OCI-LY7 (cell line): ENCODE results near the gene NXF1. TPM values are rescaled to one million over a fixed set of nuclear protein-coding genes. Genes with fewer than 3 reads are reported as not detected.

Source experiments
- BruUV-seq: library from RNA; stranded (reverse); fragments of 400-500 nt; replicated peaks from 2 replicates; lab custom pipeline; 2021; lab: Mats Ljungman, UMichigan
- CTCF ChIA-PET: fragments of 300-600 bp; sonication (Branson Sonifier 250); formaldehyde crosslinking; loops from one replicate; lab custom pipeline; 2022; ENCODE audit warnings: antibody characterized with exemption; ENCODE audit not compliant: unreplicated experiment; lab: Charles Lee
- POLR2A ChIA-PET: fragments of 300-600 bp; sonication (Branson Sonifier 250); formaldehyde crosslinking; loops from one replicate; lab custom pipeline; 2022; ENCODE audit warnings: antibody characterized with exemption; lab: Charles Lee
- DNase-seq: peaks from one replicate; pipeline ENCODE4 v3.0.0-alpha.2; 2015; ENCODE audit warnings: low spot score
- H2AFZ ChIP-seq: fragments of 200-600 bp; sonication (generic), shearing (Covaris generic); 2 replicates; pipeline ENCODE4 v1.6.1; 2014; ENCODE audit warnings: mild to moderate bottlenecking, antibody characterized with exemption, low read length, moderate library complexity
- H3K27ac ChIP-seq: fragments of 200-600 bp; sonication (generic); 2 replicates; pipeline ENCODE4 v1.5.1; 2014; ENCODE audit warnings: mixed run types, low read depth, mild to moderate bottlenecking, moderate library complexity, low read length, inconsistent platforms; ENCODE audit not compliant: poor library complexity, severe bottlenecking
- H3K36me3 ChIP-seq: fragments of 200-600 bp; sonication (generic); 2 replicates; pipeline ENCODE4 v1.6.1; 2014; ENCODE audit warnings: mild to moderate bottlenecking, antibody characterized with exemption, low read length, moderate library complexity, mixed read lengths; ENCODE audit not compliant: insufficient read depth
- H3K4me1 ChIP-seq: fragments of 200-600 bp; sonication (generic); 2 replicates; pipeline ENCODE4 v1.5.1; 2014; ENCODE audit warnings: mild to moderate bottlenecking, low read length; ENCODE audit not compliant: insufficient read depth, poor library complexity, severe bottlenecking
- H3K4me2 ChIP-seq: fragments of 200-600 bp; sonication (generic); 2 replicates; pipeline ENCODE4 v1.6.1; 2014; ENCODE audit warnings: mild to moderate bottlenecking, low read length
- H3K4me3 ChIP-seq: fragments of 200-600 bp; sonication (generic); 2 replicates; pipeline ENCODE4 v1.5.1; 2014; ENCODE audit warnings: mild to moderate bottlenecking, low read depth, low read length; ENCODE audit not compliant: poor library complexity, severe bottlenecking
- H3K79me2 ChIP-seq: fragments of 200-600 bp; sonication (generic); 2 replicates; pipeline ENCODE4 v1.6.1; 2016; ENCODE audit warnings: low read depth, mild to moderate bottlenecking, low read length, moderate library complexity, mixed read lengths; ENCODE audit not compliant: insufficient read depth
- H3K9me2 ChIP-seq: fragments of 200-600 bp; sonication (generic); 2 replicates; pipeline ENCODE4 v1.6.1; 2016; ENCODE audit warnings: mild to moderate bottlenecking, low read length, mixed read lengths; ENCODE audit not compliant: insufficient read depth
- H3K9me3 ChIP-seq: fragments of 200-600 bp; sonication (generic); 2 replicates; pipeline ENCODE4 v1.6.1; 2014; ENCODE audit warnings: mild to moderate bottlenecking, mixed run types, low read length, mixed read lengths
- H4K20me1 ChIP-seq: fragments of 200-600 bp; sonication (generic); 2 replicates; pipeline ENCODE4 v1.6.1; 2014; ENCODE audit warnings: mild to moderate bottlenecking, antibody characterized with exemption, low read length, moderate library complexity, mixed read lengths; ENCODE audit not compliant: insufficient read depth
- CTCF ChIP-seq: fragments of 200-600 bp; sonication (generic); conservative IDR thresholded peaks from 2 replicates; pipeline ENCODE4 v1.5.1; 2014; ENCODE audit warnings: mild to moderate bottlenecking, antibody characterized with exemption, low read length, moderate library complexity, mixed read lengths
- EZH2phosphoT487 ChIP-seq: fragments of 200-600 bp; sonication (generic); IDR thresholded peaks from 2 replicates; pipeline ENCODE4 v1.6.1; 2018; ENCODE audit warnings: low read depth, borderline replicate concordance, mild to moderate bottlenecking, mixed run types, antibody characterized with exemption, low read length, moderate library complexity, mixed read lengths
- intact Hi-C: fragments of 100-400 bp; cut with micrococcal nuclease; formaldehyde crosslinking; loops from one replicate; pipeline ENCODE4 v1.10.0; 2022; ENCODE audit not compliant: unreplicated experiment
- total RNA-seq, 2 experiments: library from RNA; depleted of rRNA in 1 of 2; stranded (reverse); fragments of >200 nt in 1 of 2; shearing (Covaris generic) in 1 of 2; gene quantifications; 2 replicates each; pipeline ENCODE4 v1.2.3, GENCODE V29; 2014 to 2022

The NXF1 gene
- total RNA-seq, 2 experiments from 2014 or later: 53.3 to 62.0 TPM

- Histone ChIP-seq H4K20me1 (no peaks in the 10 kb centered on the region; the same call in none of the 2 replicates), H3K9me2 (no peaks in the 10 kb centered on the region), H3K9me3 (no peaks in the 10 kb centered on the region), H3K27ac (peak within 1 kb of the TSS; percentile 90), H2AFZ (peak within 1 kb of the TSS; percentile 78), H3K4me2 (peak within 1 kb of the TSS; percentile 97), H3K79me2 (peaks cover 35% of the 10 kb centered on the region), H3K36me3 (peaks cover 41% of the 10 kb centered on the region), H3K4me3 (peak within 1 kb of the TSS; percentile 94), H3K4me1 (peaks cover 29% of the 10 kb centered on the region)
- ChIA-PET POLR2A (interaction anchor here (1.4 to 3.0 kb wide), 3 partner anchors 12 to 23 kb away, joined by 4 to 70 read pairs (median 15); no protein-coding TSS in a partner anchor), CTCF (no interaction called here)
- DNase-seq: peak; percentile 96
- TF ChIP-seq CTCF (no peak), EZH2phosphoT487 (no peak)
- intact Hi-C loops: loop anchor here (1.0 to 10.0 kb wide), 3 partner anchors 34 to 244 kb away; partner anchors contain the start of genes NXF1 and TUT1
- BruUV-seq: TSS peak; percentile 42
These were observed 34.1 kb upstream of the NXF1 start, which contains the start of gene WDR74 for GRCh38 chr11:62839050-62839945. WDR74 (minus strand) TSS chr11:62839590; CDS start chr11:62839570, 20 bp downstream.

GRCh38 chr11:62835336-62835735 is 30.1 kb upstream of the NXF1 start:
- TF ChIP-seq CTCF (no peak), EZH2phosphoT487 (no peak)
- Histone ChIP-seq H3K4me2 (no peak overlapping the region), H3K4me3 (no peak overlapping the region), H3K27ac (no peak overlapping the region), H4K20me1 (no peaks in the 10 kb centered on the region; the same call in none of the 2 replicates), H3K4me1 (peaks cover 26% of the 10 kb centered on the region), H2AFZ (no peak overlapping the region), H3K79me2 (peaks cover 45% of the 10 kb centered on the region), H3K9me3 (no peaks in the 10 kb centered on the region), H3K9me2 (no peaks in the 10 kb centered on the region), H3K36me3 (peaks cover 56% of the 10 kb centered on the region)
- intact Hi-C loops: loop anchor here (10.0 kb wide), 1 partner anchor 241 kb away; the partner anchor contains the start of gene TUT1
- CTCF ChIA-PET: no interaction called here
- no TSS peak for BruUV-seq
- POLR2A ChIA-PET: no interaction called here
- no peak for DNase-seq
